ENCODE data around the gene SIL1. TPM values are rescaled to one million over a fixed set of nuclear protein-coding genes. Genes with fewer than 3 reads are reported as not detected.

Gene SIL1
- total RNA-seq, 1 experiment from 2014 or later = 22.0 TPM

DNA sequence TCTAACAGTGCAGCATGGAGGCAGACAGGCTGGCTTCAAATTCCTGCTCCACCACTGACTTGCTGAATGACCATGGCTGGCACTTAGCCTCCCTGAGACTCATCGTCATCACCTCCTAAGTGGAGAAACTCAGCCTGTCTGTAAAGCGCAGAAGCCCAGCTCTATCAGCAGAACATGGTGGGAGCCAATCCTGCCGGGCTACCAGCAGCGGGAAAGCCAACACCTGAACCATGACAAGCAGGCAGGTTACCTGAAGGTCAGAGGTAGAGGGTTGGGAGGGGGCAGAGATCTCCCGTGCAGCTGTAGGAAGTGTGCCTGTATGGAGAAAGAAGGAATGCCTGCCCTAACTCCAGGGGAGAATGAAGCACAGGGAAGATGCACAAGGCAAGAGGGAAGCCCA lies 250.4 kb downstream of the SIL1 start:
- no peaks in the 10 kb centered on the region for H3K36me3 ChIP-seq (ENCODE audit: insufficient read depth, low read length, poor library complexity, severe bottlenecking)
- ChIA-PET CTCF (no interaction called here), POLR2A (ENCODE audit: low non-redundant PET) (no interaction called here)
- no peak overlapping the region for H3K27ac ChIP-seq (ENCODE audit: low read depth, low read length, poor library complexity, severe bottlenecking)
- no peak for DNase-seq (ENCODE audit: low spot score)
- no peak overlapping the region for H3K4me3 ChIP-seq (ENCODE audit: low read depth, low read length, poor library complexity, severe bottlenecking)
- BruUV-seq (replicated peaks) = no TSS peak
- TF ChIP-seq CTCF (conservative IDR thresholded peaks at IDR 0.05; ENCODE audit: low read depth, low read length) = no peak
- TF ChIP-seq EZH2 (IDR thresholded peaks at IDR 0.05; ENCODE audit: borderline replicate concordance, low read depth, low read length, poor library complexity, severe bottlenecking) = no peak
- intact Hi-C loops (cut with micrococcal nuclease; ENCODE audit: unreplicated experiment) = no loop called here
- no peaks in the 10 kb centered on the region for H3K9me3 ChIP-seq (ENCODE audit: low read depth, low read length, poor library complexity, severe bottlenecking)
- H3K4me1 ChIP-seq (ENCODE audit: insufficient read depth, low read length, poor library complexity, severe bottlenecking) = peaks cover 10% of the 10 kb centered on the region
- H3K27me3 ChIP-seq (replicated peaks; ENCODE audit: insufficient read depth, low read depth, low read length, poor library complexity) = no peaks in the 10 kb centered on the region

DNA sequence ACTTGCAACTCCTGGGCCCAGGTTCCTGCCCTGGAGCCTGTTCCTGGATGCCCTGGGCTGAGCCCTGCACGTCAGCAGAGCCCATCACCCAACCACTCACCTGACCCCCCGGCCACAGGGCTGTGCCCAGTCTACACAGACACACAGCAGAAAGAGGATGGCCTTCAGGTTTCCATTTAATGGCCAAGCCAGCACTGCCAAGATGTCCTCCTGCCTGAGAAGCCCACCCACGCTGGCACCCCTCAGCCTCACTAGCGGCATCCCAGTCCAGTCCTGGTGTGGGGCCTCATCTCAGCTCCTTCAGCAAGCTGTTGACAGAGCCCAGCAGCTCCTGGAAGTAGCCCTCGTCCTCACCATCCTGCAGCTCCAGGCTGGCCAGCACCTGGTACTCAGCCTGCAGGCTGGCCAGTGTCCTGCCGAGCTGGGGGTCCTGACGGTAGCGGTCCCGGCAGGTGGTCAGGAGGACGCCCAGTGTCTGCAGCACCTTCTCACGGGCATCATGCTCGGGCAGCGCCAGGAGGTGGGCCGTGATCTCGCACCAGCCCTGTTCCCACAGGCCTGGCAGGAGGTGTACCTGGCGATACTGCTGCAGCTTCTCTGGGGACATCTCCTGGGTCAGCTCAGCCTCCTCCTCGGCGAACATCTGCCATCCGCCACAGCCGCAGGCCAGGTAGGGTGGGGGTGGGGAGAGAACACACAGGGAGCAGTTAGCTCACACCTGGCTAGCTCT lies 251.2 kb downstream of the SIL1 start:
- ChIA-PET CTCF (no interaction called here), POLR2A (ENCODE audit: low non-redundant PET) (no interaction called here)
- DNase-seq (ENCODE audit: low spot score) = no peak
- H3K27ac ChIP-seq (ENCODE audit: low read depth, low read length, poor library complexity, severe bottlenecking) = no peak overlapping the region
- no peaks in the 10 kb centered on the region for H3K27me3 ChIP-seq (replicated peaks; ENCODE audit: insufficient read depth, low read depth, low read length, poor library complexity)
- no peaks in the 10 kb centered on the region for H3K36me3 ChIP-seq (ENCODE audit: insufficient read depth, low read length, poor library complexity, severe bottlenecking)
- TF ChIP-seq EZH2 (IDR thresholded peaks at IDR 0.05; ENCODE audit: borderline replicate concordance, low read depth, low read length, poor library complexity, severe bottlenecking) (no peak), CTCF (conservative IDR thresholded peaks at IDR 0.05; ENCODE audit: low read depth, low read length) (no peak)
- no peak overlapping the region for H3K4me3 ChIP-seq (ENCODE audit: low read depth, low read length, poor library complexity, severe bottlenecking)
- peaks cover 5% of the 10 kb centered on the region for H3K4me1 ChIP-seq (ENCODE audit: insufficient read depth, low read length, poor library complexity, severe bottlenecking)
- intact Hi-C loops (cut with micrococcal nuclease; ENCODE audit: unreplicated experiment) = no loop called here
- BruUV-seq (replicated peaks) = no TSS peak
- H3K9me3 ChIP-seq (ENCODE audit: low read depth, low read length, poor library complexity, severe bottlenecking) = no peaks in the 10 kb centered on the region

GRCh38 chr5:138946241-138946623 lies 251.9 kb downstream of the SIL1 start:
- H3K27ac ChIP-seq (ENCODE audit: low read depth, low read length, poor library complexity, severe bottlenecking) = no peak overlapping the region
- no peaks in the 10 kb centered on the region for H3K36me3 ChIP-seq (ENCODE audit: insufficient read depth, low read length, poor library complexity, severe bottlenecking)
- no peak overlapping the region for H3K4me3 ChIP-seq (ENCODE audit: low read depth, low read length, poor library complexity, severe bottlenecking)
- no TSS peak for BruUV-seq (replicated peaks)
- DNase-seq (ENCODE audit: low spot score) = no peak
- ChIA-PET CTCF (no interaction called here), POLR2A (ENCODE audit: low non-redundant PET) (no interaction called here)
- peaks cover 5% of the 10 kb centered on the region for H3K4me1 ChIP-seq (ENCODE audit: insufficient read depth, low read length, poor library complexity, severe bottlenecking)
- TF ChIP-seq CTCF (conservative IDR thresholded peaks at IDR 0.05; ENCODE audit: low read depth, low read length) (no peak), EZH2 (IDR thresholded peaks at IDR 0.05; ENCODE audit: borderline replicate concordance, low read depth, low read length, poor library complexity, severe bottlenecking) (no peak)
- H3K9me3 ChIP-seq (ENCODE audit: low read depth, low read length, poor library complexity, severe bottlenecking) = no peaks in the 10 kb centered on the region
- intact Hi-C loops (cut with micrococcal nuclease; ENCODE audit: unreplicated experiment) = no loop called here
- no peaks in the 10 kb centered on the region for H3K27me3 ChIP-seq (replicated peaks; ENCODE audit: insufficient read depth, low read depth, low read length, poor library complexity)
